Loucy (cell line): ENCODE results near the gene HBS1L.

ENCODE experiments used
- H2AFZ ChIP-seq: fragments of 200-600 bp; sonication (generic); 2 replicates; pipeline ENCODE4 v1.6.0; 2016; ENCODE audit warnings: antibody characterized with exemption, mild to moderate bottlenecking, low read length, moderate library complexity
- H3F3A ChIP-seq: fragments of 200-600 bp; 2 replicates; pipeline ENCODE4 v1.6.0; 2016; ENCODE audit warnings: antibody characterized with exemption, low read depth, mild to moderate bottlenecking
- H3K27me3 ChIP-seq: fragments of 200-600 bp; sonication (generic); 2 replicates; pipeline ENCODE4 v1.6.1; 2014; ENCODE audit warnings: low read length, mild to moderate bottlenecking; ENCODE audit not compliant: insufficient read depth, poor library complexity, severe bottlenecking
- H3K36me3 ChIP-seq: fragments of 200-600 bp; sonication (generic); 2 replicates; pipeline ENCODE4 v1.6.1; 2016; ENCODE audit warnings: low read length; ENCODE audit not compliant: insufficient read depth
- H3K4me1 ChIP-seq: fragments of 200-600 bp; sonication (generic); 2 replicates; pipeline ENCODE4 v1.5.1; 2014; ENCODE audit warnings: low read length, mild to moderate bottlenecking; ENCODE audit not compliant: insufficient read depth, poor library complexity, severe bottlenecking
- H3K4me2 ChIP-seq: fragments of 200-600 bp; sonication (generic); 2 replicates; pipeline ENCODE4 v1.6.0; 2014; ENCODE audit warnings: antibody characterized with exemption, low read length, low read depth, mild to moderate bottlenecking; ENCODE audit not compliant: poor library complexity, severe bottlenecking
- H3K4me3 ChIP-seq: fragments of 200-600 bp; sonication (generic); 2 replicates; pipeline ENCODE4 v1.5.1; 2014; ENCODE audit warnings: low read length, mild to moderate bottlenecking, mixed read lengths; ENCODE audit not compliant: poor library complexity, severe bottlenecking
- H3K79me2 ChIP-seq: fragments of 200-600 bp; sonication (generic); 2 replicates; pipeline ENCODE4 v1.6.1; 2014; ENCODE audit warnings: low read length; ENCODE audit not compliant: insufficient read depth
- H3K9ac ChIP-seq: fragments of 200-600 bp; sonication (generic); 2 replicates; pipeline ENCODE4 v1.6.0; 2014; ENCODE audit warnings: mild to moderate bottlenecking, low read depth, low read length, moderate library complexity; ENCODE audit not compliant: poor library complexity, severe bottlenecking
- H3K9me2 ChIP-seq: fragments of 200-600 bp; sonication (generic); replicated peaks from 2 replicates; pipeline ENCODE4 v1.6.1; 2016; ENCODE audit warnings: low read depth, low read length, mixed read lengths
- H3K9me3 ChIP-seq: fragments of 200-600 bp; sonication (generic); 2 replicates; pipeline ENCODE4 v1.6.1; 2014; ENCODE audit warnings: mild to moderate bottlenecking, antibody characterized with exemption, low read length, low read depth; ENCODE audit not compliant: insufficient read depth
- H4K20me1 ChIP-seq: fragments of 200-600 bp; sonication (generic); 2 replicates; pipeline ENCODE4 v1.6.0; 2014; ENCODE audit warnings: antibody characterized with exemption, low read length, mild to moderate bottlenecking; ENCODE audit not compliant: insufficient read depth, poor library complexity, severe bottlenecking
- EZH2phosphoT487 ChIP-seq: fragments of 200-600 bp; IDR thresholded peaks from 2 replicates; pipeline ENCODE4 v1.6.1; 2018; ENCODE audit warnings: antibody characterized with exemption, mild to moderate bottlenecking, moderate library complexity, borderline replicate concordance
- TF ChIP-seq, protein P1 (sequence below): fragments of 200-600 bp; sonication (generic); conservative IDR thresholded peaks from 2 replicates; pipeline ENCODE4 v1.5.1; 2014; ENCODE audit warnings: mild to moderate bottlenecking, antibody characterized with exemption, low read length

HBS1L gene

DNA sequence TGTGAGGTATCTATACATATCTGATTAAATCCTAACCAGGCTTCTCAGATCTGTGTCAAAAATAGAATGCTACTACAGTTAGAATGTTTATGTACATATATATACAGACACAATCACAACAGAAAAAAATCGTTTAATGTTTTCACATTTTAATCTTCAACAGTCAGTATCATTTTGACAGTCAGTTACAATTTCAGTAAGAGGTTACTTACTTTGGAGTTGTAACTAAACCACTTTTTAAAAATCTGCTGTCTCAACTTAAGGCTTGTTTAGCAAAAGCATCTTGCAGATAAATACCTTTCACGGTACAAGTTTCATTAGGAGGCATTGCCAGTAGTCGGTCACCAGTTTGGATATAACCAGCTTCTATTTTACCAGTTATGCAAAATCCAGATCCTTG is 72.5 kb downstream of the HBS1L start:
- H3K36me3 ChIP-seq = peaks cover 40% of the 10 kb centered on the region
- no peak overlapping the region for H2AFZ ChIP-seq
- no peaks in the 10 kb centered on the region for H3K27me3 ChIP-seq
- H3K79me2 ChIP-seq = no peaks in the 10 kb centered on the region
- peak overlapping the region; percentile 25 for H3K9ac ChIP-seq
- TF ChIP-seq EZH2phosphoT487 = no peak
- TF ChIP-seq, protein P1, sequence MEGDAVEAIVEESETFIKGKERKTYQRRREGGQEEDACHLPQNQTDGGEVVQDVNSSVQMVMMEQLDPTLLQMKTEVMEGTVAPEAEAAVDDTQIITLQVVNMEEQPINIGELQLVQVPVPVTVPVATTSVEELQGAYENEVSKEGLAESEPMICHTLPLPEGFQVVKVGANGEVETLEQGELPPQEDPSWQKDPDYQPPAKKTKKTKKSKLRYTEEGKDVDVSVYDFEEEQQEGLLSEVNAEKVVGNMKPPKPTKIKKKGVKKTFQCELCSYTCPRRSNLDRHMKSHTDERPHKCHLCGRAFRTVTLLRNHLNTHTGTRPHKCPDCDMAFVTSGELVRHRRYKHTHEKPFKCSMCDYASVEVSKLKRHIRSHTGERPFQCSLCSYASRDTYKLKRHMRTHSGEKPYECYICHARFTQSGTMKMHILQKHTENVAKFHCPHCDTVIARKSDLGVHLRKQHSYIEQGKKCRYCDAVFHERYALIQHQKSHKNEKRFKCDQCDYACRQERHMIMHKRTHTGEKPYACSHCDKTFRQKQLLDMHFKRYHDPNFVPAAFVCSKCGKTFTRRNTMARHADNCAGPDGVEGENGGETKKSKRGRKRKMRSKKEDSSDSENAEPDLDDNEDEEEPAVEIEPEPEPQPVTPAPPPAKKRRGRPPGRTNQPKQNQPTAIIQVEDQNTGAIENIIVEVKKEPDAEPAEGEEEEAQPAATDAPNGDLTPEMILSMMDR = no peak
- no peaks in the 10 kb centered on the region for H4K20me1 ChIP-seq
- no peaks in the 10 kb centered on the region for H3K9me2 ChIP-seq
- peak overlapping the region; percentile 23 for H3K4me3 ChIP-seq
- peak overlapping the region; percentile 61 for H3K4me2 ChIP-seq
- no peaks in the 10 kb centered on the region for H3K9me3 ChIP-seq
- H3F3A ChIP-seq = no peaks in the 10 kb centered on the region
- H3K4me1 ChIP-seq = peaks cover 40% of the 10 kb centered on the region

DNA sequence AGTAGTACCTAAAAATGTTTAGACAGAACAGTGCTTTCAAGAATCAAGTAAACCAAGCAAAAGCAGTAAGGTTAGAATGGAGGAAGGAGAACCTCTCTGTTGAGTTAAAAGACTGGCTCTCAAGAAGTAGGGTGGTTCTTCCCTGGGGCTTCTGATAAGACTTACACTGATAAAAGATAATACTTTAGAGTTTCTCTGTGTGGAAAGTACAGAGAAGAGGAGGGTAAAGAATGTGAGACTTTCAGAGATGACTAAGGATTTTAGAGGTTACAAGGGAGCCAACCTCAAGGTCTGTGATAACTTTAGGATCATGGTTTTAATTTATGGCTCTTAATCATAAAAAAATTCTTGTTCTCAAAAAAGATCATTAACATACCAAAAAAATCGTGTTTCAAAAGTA is 73.8 kb downstream of the HBS1L start:
- no peaks in the 10 kb centered on the region for H3K79me2 ChIP-seq
- no peaks in the 10 kb centered on the region for H3K9me2 ChIP-seq
- no peak overlapping the region for H2AFZ ChIP-seq
- peak overlapping the region; percentile 18 for H3K4me2 ChIP-seq
- no peak overlapping the region for H3K4me3 ChIP-seq
- H3K27me3 ChIP-seq = no peaks in the 10 kb centered on the region
- no peak for TF ChIP-seq EZH2phosphoT487
- TF ChIP-seq, protein P1 = no peak
- H3K9ac ChIP-seq = no peak overlapping the region
- no peaks in the 10 kb centered on the region for H4K20me1 ChIP-seq
- H3K4me1 ChIP-seq = peaks cover 40% of the 10 kb centered on the region
- H3K36me3 ChIP-seq = peaks cover 43% of the 10 kb centered on the region
- no peaks in the 10 kb centered on the region for H3K9me3 ChIP-seq
- no peaks in the 10 kb centered on the region for H3F3A ChIP-seq

DNA sequence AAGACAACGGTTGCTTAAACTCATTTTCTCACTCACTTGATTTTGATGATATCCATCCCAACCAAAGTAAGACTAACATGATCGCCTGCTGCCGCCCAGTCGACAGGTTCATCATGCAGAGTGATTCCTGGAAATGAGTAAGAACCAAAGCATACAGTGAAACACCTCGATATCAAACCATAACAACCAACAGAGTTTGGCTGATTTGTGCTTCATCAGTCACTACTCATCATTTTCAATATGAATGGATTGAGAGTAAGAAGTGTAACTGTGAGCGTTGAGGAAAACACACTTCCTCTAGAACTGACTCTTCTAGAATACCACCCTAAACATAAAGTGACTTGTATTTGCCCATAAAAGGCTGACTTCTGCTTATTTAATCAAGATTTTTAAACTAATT is 75.5 kb downstream of the HBS1L start:
- Histone ChIP-seq H3K4me1 (peaks cover 34% of the 10 kb centered on the region), H3F3A (no peaks in the 10 kb centered on the region), H3K36me3 (peaks cover 48% of the 10 kb centered on the region), H3K27me3 (no peaks in the 10 kb centered on the region), H4K20me1 (no peaks in the 10 kb centered on the region), H3K79me2 (no peaks in the 10 kb centered on the region), H3K9ac (no peak overlapping the region), H3K9me3 (no peaks in the 10 kb centered on the region), H3K4me3 (no peak overlapping the region), H2AFZ (no peak overlapping the region), H3K4me2 (no peak overlapping the region), H3K9me2 (no peaks in the 10 kb centered on the region)
- no peak for TF ChIP-seq EZH2phosphoT487
- TF ChIP-seq, protein P1 = no peak
